GM19035 (cell line): Measurements from ENCODE around the gene NCOA3.
"Not testable (repeated sequence)": the region's sequence is repeated elsewhere in the genome, so short reads cannot be mapped to it uniquely, and the experiment has no call there.

Source experiments
- ATAC-seq: cut with Tn5 transposase; IDR thresholded peaks from one replicate; pipeline ENCODE4 v1.9.1; 2021; ENCODE audit not compliant: unreplicated experiment

Gene NCOA3

GRCh38 chr20:47468290-47469050 lies 33.2 kb upstream of the NCOA3 start:
- peak; percentile 63 for ATAC-seq

GRCh38 chr20:47475419-47476044 lies 26.2 kb upstream of the NCOA3 start:
- ATAC-seq = no peak

GRCh38 chr20:47476452-47476851 lies 25.2 kb upstream of the NCOA3 start:
- no peak for ATAC-seq

GRCh38 chr20:47479093-47479492 lies 22.6 kb upstream of the NCOA3 start:
- no peak for ATAC-seq

- no peak for ATAC-seq
Measured at GRCh38 chr20:47479506-47479905, 22.2 kb upstream of the NCOA3 start.

- ATAC-seq = no peak
Measured at GRCh38 chr20:47480239-47480638, 21.4 kb upstream of the NCOA3 start.

GRCh38 chr20:47480705-47481104 lies 21.0 kb upstream of the NCOA3 start:
- ATAC-seq = no peak

GRCh38 chr20:47481330-47482216 lies 20.1 kb upstream of the NCOA3 start:
- no peak for ATAC-seq

GRCh38 chr20:47482705-47483104 lies 19.0 kb upstream of the NCOA3 start:
- ATAC-seq = no peak

- no peak for ATAC-seq
Measured at GRCh38 chr20:47484303-47484702, 17.4 kb upstream of the NCOA3 start.

- peak; percentile 87 for ATAC-seq
Measured at GRCh38 chr20:47487175-47487917, 14.3 kb upstream of the NCOA3 start.

- ATAC-seq = no peak
Measured at GRCh38 chr20:47489448-47489872, 12.2 kb upstream of the NCOA3 start.

GRCh38 chr20:47490795-47491194 lies 10.9 kb upstream of the NCOA3 start:
- ATAC-seq = no peak

GRCh38 chr20:47492284-47492683 lies 9.4 kb upstream of the NCOA3 start:
- ATAC-seq = no peak

- no peak for ATAC-seq
Measured at GRCh38 chr20:47493175-47493962, 8.3 kb upstream of the NCOA3 start.

- ATAC-seq = no peak
Measured at GRCh38 chr20:47493963-47494293, 7.8 kb upstream of the NCOA3 start.

- ATAC-seq = not testable (repeated sequence)
Measured at GRCh38 chr20:47494606-47495005, 7.1 kb upstream of the NCOA3 start.

GRCh38 chr20:47496118-47496517 lies 5.6 kb upstream of the NCOA3 start:
- ATAC-seq = no peak

- ATAC-seq = no peak
Measured at GRCh38 chr20:47498606-47499005, 3.1 kb upstream of the NCOA3 start.

- no peak for ATAC-seq
Measured at GRCh38 chr20:47499053-47499452, 2.6 kb upstream of the NCOA3 start.
